SK-N-SH treated with all-trans-retinoic acid at 6 μM for 48 hours (cell line): Measurements from ENCODE around the gene CNTN1.

Source experiments
- CSDC2 ChIP-seq: fragments of 250-450 bp; sonication (Bioruptor Pico); IDR thresholded peaks from 2 replicates; pipeline ENCODE4 v1.5.0; 2020; ENCODE audit warnings: mild to moderate bottlenecking, moderate library complexity
- CSRNP3 ChIP-seq: fragments of 250-450 bp; sonication (Bioruptor Pico); IDR thresholded peaks from 2 replicates; pipeline ENCODE4 v1.5.1; 2021; ENCODE audit warnings: mild to moderate bottlenecking, moderate library complexity
- GLIS3 ChIP-seq: fragments of 250-450 bp; sonication (Bioruptor Pico); IDR thresholded peaks from 2 replicates; pipeline ENCODE4 v1.5.0; 2020; ENCODE audit warnings: mild to moderate bottlenecking, moderate library complexity
- ZC3H10 ChIP-seq: fragments of 250-450 bp; sonication (Bioruptor Pico); IDR thresholded peaks from 2 replicates; pipeline ENCODE4 v1.5.1; 2021; ENCODE audit warnings: mild to moderate bottlenecking, moderate library complexity
- ZNF70 ChIP-seq: fragments of 450-650 bp; formaldehyde crosslinking; IDR thresholded peaks from 2 replicates; pipeline ENCODE4 v1.5.0; 2020; ENCODE audit warnings: mild to moderate bottlenecking, moderate library complexity

- TF ChIP-seq CSRNP3 = no peak
- TF ChIP-seq ZC3H10 (CRISPR knock-in tag) = no peak
- no peak for TF ChIP-seq GLIS3 (CRISPR knock-in tag)
- TF ChIP-seq CSDC2 (CRISPR knock-in tag) = no peak
- no peak for TF ChIP-seq ZNF70
These were observed 219.4 kb downstream of the CNTN1 start for GRCh38 chr12:40911676-40912075.
